Ovary (tissue), 3 donors: ENCODE measurements around the gene RILPL1.

ENCODE experiments used
- EP300 ChIP-seq: sonication (generic); formaldehyde crosslinking; IDR thresholded peaks from one replicate; pipeline ENCODE4 v1.6.1; 2017; ENCODE audit warnings: antibody characterized with exemption
- POLR2A ChIP-seq: fragments of 450-650 bp; IDR thresholded peaks from one replicate; pipeline ENCODE4 v1.6.1; 2017; ENCODE audit warnings: antibody characterized with exemption, mild to moderate bottlenecking, moderate library complexity
- TF ChIP-seq, protein P1 (sequence below), 3 donors: fragments of 450-650 bp in 2 of 3; fragments of 200-600 bp in 1 of 3; IDR thresholded peaks; one replicate each; pipeline versions ENCODE4 v1.5.1 to v1.8.0; 2016 to 2022; ENCODE audit warnings: antibody characterized with exemption in 3 of 3, mild to moderate bottlenecking in 1 of 3
- donor health status: DM: no; HTN: no; CAD: no.

DNA sequence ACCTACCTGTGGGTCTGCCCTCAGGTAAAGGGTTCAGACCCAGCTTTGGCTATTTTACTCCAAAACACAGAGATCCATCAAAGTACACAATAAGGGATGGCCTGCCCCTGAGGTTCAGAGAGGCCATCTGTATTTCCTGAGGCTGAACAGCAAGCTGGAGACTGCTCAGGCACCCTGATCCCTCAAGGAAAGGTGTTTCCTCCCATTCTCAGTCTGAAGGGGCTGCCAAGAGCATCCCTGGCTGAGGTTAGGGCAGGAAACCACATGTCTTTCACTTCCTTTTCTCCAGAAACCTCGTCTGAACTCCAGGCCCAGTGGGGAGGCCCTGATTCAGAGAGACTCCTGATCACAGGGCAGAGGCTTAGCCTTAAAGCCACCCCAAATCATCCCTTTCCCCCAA is 1.5 kb downstream of the RILPL1 start:
- TF ChIP-seq, protein P1, sequence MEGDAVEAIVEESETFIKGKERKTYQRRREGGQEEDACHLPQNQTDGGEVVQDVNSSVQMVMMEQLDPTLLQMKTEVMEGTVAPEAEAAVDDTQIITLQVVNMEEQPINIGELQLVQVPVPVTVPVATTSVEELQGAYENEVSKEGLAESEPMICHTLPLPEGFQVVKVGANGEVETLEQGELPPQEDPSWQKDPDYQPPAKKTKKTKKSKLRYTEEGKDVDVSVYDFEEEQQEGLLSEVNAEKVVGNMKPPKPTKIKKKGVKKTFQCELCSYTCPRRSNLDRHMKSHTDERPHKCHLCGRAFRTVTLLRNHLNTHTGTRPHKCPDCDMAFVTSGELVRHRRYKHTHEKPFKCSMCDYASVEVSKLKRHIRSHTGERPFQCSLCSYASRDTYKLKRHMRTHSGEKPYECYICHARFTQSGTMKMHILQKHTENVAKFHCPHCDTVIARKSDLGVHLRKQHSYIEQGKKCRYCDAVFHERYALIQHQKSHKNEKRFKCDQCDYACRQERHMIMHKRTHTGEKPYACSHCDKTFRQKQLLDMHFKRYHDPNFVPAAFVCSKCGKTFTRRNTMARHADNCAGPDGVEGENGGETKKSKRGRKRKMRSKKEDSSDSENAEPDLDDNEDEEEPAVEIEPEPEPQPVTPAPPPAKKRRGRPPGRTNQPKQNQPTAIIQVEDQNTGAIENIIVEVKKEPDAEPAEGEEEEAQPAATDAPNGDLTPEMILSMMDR (IDR thresholded peaks at IDR 0.05) = no peak
- TF ChIP-seq POLR2A (no peak), EP300 (no peak)
